Activated T-cell treated with anti-CD3 and anti-CD28 coated beads, Interleukin-2, amount 50 U/mL, for 72 hours (primary cell): ENCODE measurements around the gene STK16. TPM values are rescaled to one million over a fixed set of nuclear protein-coding genes. Genes with fewer than 3 reads are reported as not detected.

Experiments used
- ATAC-seq, 2 donors: fragments of 150-1000 bp; cut with Tn5 transposase; replicated peaks in 1 of 2; 2 replicates each; pipeline ENCODE4 v1.10.0; 2021; ENCODE audit warnings: moderate library complexity in 2 of 2, mild to moderate bottlenecking in 1 of 2
- DNase-seq, 2 donors: peaks; one replicate each; pipeline ENCODE4 v3.0.0; 2021 to 2022; ENCODE audit warnings: mixed read lengths in 1 of 2
- H3K27ac Mint-ChIP-seq: one replicate; pipeline ENCODE4 v1.8.0; 2022; ENCODE audit warnings: mild to moderate bottlenecking, moderate library complexity, mixed read lengths
- H3K27me3 Mint-ChIP-seq: one replicate; pipeline ENCODE4 v1.8.0; 2022; ENCODE audit warnings: low read depth, mixed read lengths
- H3K36me3 Mint-ChIP-seq, 2 donors: one replicate each; pipeline ENCODE4 v1.8.0; 2022; ENCODE audit warnings: mixed read lengths in 2 of 2, mild to moderate bottlenecking in 1 of 2; ENCODE audit not compliant: insufficient read depth in 2 of 2
- H3K4me1 Mint-ChIP-seq: one replicate; pipeline ENCODE4 v1.8.0; 2022; ENCODE audit warnings: low read depth, mixed read lengths
- H3K4me3 Mint-ChIP-seq, 2 donors: one replicate each; pipeline ENCODE4 v1.8.0; 2022; ENCODE audit warnings: mild to moderate bottlenecking in 2 of 2, mixed read lengths in 2 of 2, moderate library complexity in 2 of 2
- H3K9me3 Mint-ChIP-seq, 2 donors: one replicate each; pipeline ENCODE4 v1.8.0; 2022; ENCODE audit warnings: mixed read lengths in 2 of 2
- total RNA-seq, 2 donors: library from RNA; stranded (reverse); gene quantifications; one replicate each; pipeline ENCODE4 v1.2.3, GENCODE V29; 2022

Gene STK16
- total RNA-seq, 2 donors from 2014 or later, result 36.8 to 46.0 TPM

DNA sequence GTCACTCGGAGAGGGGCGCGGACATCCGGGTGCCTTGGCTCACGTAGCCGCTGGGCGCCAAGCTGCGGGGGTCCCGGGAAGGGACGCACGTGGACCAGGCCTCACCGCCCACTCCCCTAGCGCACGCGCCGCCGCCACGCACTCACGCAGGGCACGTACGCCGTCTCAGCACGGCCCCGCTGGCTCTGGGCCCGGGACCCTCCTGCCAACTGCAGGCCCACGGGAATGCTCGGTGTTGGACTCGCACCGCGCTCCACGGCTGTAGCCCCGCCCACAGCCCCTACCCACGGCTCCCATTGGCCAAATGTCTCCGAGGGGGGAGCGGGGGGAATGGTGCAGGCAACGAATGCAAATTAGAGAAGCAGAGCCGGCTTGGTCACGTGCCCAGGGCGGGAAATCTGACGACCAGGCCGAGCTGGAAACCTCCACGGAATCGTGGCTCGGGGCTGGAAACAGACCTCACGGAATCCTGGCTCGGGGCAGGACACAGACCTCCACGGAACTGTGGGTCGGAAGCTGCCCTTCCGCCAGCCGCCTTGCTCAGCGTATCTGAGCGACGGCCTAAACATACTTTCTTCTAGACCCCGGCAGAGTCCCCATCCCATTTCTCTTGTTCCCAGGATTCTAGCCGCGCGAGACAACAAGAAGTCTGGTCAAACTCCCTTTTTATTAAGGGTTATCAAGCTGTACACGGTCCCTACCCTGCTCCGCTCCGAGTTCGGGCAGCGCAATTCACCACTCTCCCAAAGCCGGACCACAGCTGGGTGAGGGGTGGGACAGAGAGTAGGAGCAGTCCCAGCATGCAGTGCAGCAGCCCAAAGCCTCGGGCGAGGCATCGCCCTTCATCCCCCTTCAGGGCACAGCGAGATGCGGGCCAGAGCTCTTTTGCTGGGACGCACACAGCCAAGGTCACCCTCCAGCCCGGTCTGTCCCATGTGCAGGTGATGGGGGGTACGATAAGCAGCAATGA, 26.3 kb upstream of the STK16 start, which contains the start of gene ABCB6:
Gene ABCB6, minus strand, starts transcription at position 227 of the 970 bp plus-strand sequence. CDS start 285 bp downstream, outside the sequence.
- Mint-ChIP-seq H3K27me3 (no peaks in the 10 kb centered on the region), H3K9me3 (no peaks in the 10 kb centered on the region), H3K36me3 (peaks cover 10 to 13% of the 10 kb centered on the region in 2 donors)

DNA sequence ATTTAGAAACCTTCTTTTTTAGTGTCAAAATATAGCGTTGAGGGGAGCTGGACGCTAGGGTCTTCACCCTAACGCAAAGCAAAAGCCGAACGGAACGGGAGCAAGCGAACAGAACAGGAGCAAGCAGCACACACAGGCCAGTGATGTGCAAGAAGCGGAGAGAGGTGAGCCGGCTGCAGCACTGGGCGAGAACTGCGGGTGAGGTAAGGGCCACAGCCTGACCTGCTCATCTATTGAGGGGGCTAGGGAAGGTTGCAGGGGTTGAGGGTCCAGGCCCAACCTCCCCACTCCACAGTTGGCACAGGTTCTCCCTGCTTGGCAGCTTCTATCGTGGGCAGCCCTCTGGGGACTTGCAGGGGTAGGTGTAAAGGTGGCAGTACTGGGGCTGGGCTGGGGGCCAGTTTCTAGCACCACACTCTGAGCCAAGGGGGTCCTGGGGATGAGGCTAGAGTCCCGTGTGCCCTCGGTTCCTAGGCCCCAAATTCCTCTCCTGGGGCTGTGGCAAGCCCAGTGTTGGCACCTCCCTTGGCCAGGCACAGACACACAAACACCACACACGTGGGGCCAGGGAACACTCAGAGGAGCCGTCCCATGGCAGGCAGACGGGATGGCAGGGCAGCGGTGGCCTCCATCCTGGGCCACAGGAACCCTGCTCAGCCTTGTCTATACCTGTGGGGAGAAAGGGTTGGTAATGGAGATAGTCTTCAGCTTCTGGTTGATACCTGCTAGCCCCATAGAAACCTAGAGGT, 25.3 kb upstream of the STK16 start:
- peaks cover 15% of the 10 kb centered on the region for H3K4me1 Mint-ChIP-seq
- no peaks in the 10 kb centered on the region for H3K27me3 Mint-ChIP-seq
- no peak overlapping the region for H3K27ac Mint-ChIP-seq
- H3K36me3 Mint-ChIP-seq, result peaks cover 7 to 15% of the 10 kb centered on the region in 2 donors
- ATAC-seq (no peak), DNase-seq (no peak)
- H3K4me3 Mint-ChIP-seq, result peak overlapping the region in 1 of 2 donors; percentile 89
- H3K9me3 Mint-ChIP-seq, result no peaks in the 10 kb centered on the region

More for the DNA sequence above, 26.3 kb upstream of the STK16 start, which contains the start of gene ABCB6:
- DNase-seq, result peak; percentile 83 to 84
- ATAC-seq, result peak; percentile 75 to 77
- Mint-ChIP-seq H3K4me1 (peaks cover 15% of the 10 kb centered on the region), H3K4me3 (peak within 1 kb of the TSS; percentile 86 to 89), H3K27ac (peak within 1 kb of the TSS; percentile 77)

DNA sequence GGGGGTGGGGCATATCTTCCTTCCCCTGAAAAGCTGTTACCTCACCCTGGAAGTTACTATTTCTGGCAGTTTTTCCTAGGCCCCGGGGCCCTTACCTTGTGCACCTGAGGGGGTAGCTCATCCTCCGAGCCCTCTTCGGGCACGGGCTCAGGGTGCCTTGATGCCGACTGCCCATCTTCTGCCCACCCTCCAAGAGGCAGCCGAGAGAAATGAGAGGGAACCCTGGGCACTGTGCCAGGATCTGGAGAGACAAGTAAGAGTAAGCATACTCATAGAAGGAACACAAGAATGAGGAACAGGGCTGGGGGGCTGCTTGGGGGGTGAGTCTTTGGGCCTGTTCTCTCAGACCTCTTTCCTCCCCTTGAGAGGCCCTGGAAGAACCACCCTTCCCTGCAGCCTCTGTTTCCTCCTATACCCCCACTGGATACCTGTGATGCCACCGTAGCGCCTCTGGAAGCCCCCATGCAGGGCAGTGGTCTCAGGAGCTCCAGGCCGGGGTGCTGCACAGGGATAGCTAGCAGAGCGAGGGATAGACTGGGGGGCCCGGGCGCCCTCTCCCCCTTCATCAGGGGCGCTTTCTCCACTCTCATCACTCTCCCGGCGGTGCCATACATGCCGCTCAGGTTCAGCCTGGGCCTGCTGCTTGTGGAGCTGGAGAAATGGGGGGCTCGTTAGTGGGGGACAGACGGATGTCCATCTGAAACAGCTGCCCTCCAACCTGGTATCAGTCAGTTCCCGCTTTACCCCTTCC, 24.5 kb upstream of the STK16 start:
- H3K27me3 Mint-ChIP-seq, result no peaks in the 10 kb centered on the region
- no peak overlapping the region for H3K4me3 Mint-ChIP-seq
- H3K4me1 Mint-ChIP-seq, result peaks cover 15% of the 10 kb centered on the region
- H3K36me3 Mint-ChIP-seq, result peaks cover 7 to 19% of the 10 kb centered on the region in 2 donors
- no peaks in the 10 kb centered on the region for H3K9me3 Mint-ChIP-seq
- DNase-seq, result no peak
- no peak for ATAC-seq
- no peak overlapping the region for H3K27ac Mint-ChIP-seq

DNA sequence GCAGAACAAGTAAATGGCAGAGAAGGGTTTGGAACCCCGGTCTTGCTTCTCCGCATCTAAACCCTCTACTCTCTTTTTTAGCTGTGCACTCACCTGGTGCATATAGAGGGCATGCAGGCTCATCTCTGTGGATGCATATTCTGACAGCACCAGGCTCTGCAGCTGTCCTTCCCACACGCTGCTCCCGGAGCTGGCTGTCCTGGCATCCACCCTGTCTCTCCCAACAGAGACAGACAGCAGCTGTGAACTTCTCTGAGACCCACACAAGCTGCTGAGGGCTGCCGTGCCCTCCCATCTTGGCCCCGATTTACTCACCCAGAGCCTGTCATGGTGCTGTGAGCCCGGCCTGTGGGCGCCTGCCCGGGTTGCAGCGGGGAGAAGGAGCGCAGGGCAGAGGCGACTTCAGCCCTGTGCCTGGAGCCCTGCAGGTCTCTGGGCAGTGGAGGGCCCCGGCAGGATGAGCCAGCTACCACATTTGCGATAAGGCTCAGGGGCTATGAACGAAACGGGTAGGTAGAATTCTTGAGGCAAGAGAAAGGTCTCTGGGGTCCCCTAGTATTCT, 23.2 kb upstream of the STK16 start:
- Mint-ChIP-seq H3K9me3 (no peaks in the 10 kb centered on the region), H3K27ac (no peak overlapping the region), H3K4me3 (no peak overlapping the region), H3K4me1 (peaks cover 16% of the 10 kb centered on the region), H3K36me3 (peaks cover 7 to 19% of the 10 kb centered on the region in 2 donors), H3K27me3 (no peaks in the 10 kb centered on the region)
- no peak for DNase-seq
- no peak for ATAC-seq

DNA sequence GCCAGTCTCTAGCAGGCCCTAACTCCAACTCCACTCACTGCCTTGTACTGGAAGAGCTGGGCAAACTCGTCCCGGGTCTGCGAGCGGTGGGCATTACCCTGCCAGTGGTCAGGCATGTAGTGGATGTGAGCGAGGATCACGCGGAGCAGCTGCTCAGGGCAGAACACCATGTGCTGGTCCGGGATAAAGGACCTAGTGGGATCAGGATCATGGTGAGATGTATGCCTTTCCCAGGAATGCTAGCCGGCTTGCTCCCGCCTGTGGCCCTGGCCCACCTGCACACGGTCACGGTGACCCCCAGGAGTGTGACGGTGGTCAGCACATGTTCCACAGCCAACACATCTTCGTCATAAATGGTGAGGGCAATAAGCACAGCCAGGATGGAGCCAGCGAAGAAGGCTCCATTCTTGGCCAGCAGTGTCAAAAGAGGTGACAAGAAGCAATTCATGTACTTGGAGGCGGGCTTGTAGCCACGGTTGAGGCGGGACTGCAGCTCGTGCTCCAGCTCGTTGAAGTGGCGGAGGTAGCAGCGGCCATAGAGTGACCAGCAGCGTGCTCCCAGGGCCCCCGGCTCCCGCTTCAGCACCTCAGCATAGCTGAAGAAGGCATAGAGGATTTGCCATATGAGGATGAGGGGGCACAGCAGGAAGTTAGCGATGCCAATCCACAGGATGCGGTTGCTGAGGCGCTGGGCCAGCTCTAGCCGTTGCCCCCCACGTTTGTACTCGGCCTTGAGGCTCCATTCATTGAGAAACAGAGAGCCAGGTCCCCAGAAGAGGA, 21.3 kb upstream of the STK16 start:
- Mint-ChIP-seq H3K4me3 (no peak overlapping the region), H3K36me3 (peaks cover 7 to 19% of the 10 kb centered on the region in 2 donors), H3K9me3 (no peaks in the 10 kb centered on the region), H3K27me3 (no peaks in the 10 kb centered on the region), H3K27ac (no peak overlapping the region), H3K4me1 (peaks cover 22% of the 10 kb centered on the region)
- no peak for DNase-seq
- no peak for ATAC-seq

DNA sequence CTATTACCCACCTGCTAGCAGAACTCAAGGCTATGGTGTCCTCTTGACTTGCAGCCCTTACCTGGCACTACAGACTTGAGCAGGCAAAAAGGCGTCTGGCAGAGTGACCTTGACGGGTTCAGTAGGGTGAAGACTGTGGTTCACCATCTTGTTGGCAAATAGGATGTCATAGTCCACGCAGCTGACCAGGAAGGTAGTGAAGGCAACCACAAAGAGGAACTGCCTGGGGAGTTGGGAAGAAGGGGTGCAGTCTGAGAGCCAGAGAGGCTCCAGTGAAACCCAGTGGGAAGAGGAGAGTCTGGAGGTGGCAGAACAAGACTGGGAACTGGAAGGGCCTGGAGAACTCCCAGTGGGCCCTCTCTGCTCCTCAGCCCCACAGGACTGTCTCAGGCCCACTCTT, 19.9 kb upstream of the STK16 start:
- peaks cover 13 to 23% of the 10 kb centered on the region in 2 donors for H3K36me3 Mint-ChIP-seq
- H3K4me1 Mint-ChIP-seq, result peaks cover 23% of the 10 kb centered on the region
- ATAC-seq (no peak), DNase-seq (no peak)
- H3K27me3 Mint-ChIP-seq, result no peaks in the 10 kb centered on the region
- H3K27ac Mint-ChIP-seq, result no peak overlapping the region
- no peaks in the 10 kb centered on the region for H3K9me3 Mint-ChIP-seq
- no peak overlapping the region for H3K4me3 Mint-ChIP-seq

DNA sequence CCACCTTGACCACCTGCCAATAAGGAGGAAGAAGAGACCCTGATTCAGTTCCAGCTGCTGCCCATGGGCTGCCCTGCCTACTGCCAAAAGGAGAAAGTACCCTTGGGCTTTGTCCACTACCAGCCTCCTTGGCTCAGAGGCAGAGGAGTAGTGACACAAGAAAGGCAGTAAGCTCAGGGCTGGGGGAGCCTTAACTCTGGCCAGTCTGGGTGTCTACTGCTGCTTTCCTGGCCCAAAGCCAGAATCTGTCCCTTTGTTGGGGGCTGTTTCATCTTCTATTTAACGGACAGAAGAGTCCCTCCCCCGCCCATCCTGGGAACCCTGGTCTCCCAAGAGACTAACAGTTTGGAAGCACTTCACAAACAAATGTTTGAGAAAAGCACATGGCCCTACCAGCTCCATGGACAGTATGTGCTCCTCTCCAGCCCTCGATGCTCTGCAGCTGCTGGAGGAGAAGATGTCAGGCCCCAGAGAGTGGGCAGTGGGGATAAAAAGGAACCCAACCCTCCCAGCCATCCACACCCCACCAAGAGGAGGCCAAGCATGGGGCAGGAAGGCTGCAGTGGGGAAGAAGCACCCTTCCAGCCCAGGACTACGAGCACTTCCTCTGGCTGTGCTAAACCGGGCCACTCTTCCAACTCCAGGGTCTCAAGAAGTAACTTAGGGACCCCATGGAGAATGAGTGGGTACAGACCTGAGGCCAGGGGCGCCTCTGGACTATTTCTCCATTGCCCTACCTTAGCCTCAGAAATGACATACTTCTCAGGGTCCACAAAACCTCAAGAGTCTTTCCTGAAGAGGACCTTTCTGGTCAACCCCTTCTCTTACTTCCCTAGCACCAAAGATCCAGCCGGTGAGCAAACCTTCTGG, 17.0 kb upstream of the STK16 start:
- no peak for ATAC-seq
- peak overlapping the region; percentile 83 to 89 for H3K4me3 Mint-ChIP-seq
- H3K27ac Mint-ChIP-seq, result peak overlapping the region; percentile 63
- H3K27me3 Mint-ChIP-seq, result no peaks in the 10 kb centered on the region
- DNase-seq, result no peak
- H3K36me3 Mint-ChIP-seq, result peaks cover 15 to 27% of the 10 kb centered on the region in 2 donors
- peaks cover 47% of the 10 kb centered on the region for H3K4me1 Mint-ChIP-seq
- no peaks in the 10 kb centered on the region for H3K9me3 Mint-ChIP-seq

DNA sequence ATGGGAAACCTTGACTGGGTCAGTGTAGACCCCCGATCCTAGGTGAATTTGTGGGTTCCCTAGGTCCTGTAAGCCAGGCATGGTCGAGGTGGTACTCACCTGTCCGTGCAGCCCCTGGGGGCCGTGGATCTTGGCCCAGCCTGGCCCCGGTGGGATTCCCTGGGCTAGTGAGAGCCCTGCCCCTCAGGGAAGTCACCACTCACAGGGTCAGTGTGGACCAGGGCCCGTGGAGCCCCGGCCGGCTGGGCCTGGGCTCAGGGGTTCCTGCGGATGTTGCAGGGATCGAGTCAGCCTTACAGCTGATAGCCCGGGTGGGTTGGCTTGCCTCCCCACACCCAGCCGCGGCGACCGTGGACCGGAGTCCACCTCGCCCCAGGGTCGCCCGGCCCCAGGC, 16.4 kb upstream of the STK16 start:
- Mint-ChIP-seq H3K9me3 (no peaks in the 10 kb centered on the region), H3K4me3 (peak overlapping the region; percentile 83 to 89), H3K27me3 (no peaks in the 10 kb centered on the region), H3K4me1 (peaks cover 47% of the 10 kb centered on the region), H3K27ac (peak overlapping the region; percentile 63), H3K36me3 (peaks cover 11 to 27% of the 10 kb centered on the region in 2 donors)
- no peak for DNase-seq
- ATAC-seq, result peak in 1 of 2 donors; percentile 21

DNA sequence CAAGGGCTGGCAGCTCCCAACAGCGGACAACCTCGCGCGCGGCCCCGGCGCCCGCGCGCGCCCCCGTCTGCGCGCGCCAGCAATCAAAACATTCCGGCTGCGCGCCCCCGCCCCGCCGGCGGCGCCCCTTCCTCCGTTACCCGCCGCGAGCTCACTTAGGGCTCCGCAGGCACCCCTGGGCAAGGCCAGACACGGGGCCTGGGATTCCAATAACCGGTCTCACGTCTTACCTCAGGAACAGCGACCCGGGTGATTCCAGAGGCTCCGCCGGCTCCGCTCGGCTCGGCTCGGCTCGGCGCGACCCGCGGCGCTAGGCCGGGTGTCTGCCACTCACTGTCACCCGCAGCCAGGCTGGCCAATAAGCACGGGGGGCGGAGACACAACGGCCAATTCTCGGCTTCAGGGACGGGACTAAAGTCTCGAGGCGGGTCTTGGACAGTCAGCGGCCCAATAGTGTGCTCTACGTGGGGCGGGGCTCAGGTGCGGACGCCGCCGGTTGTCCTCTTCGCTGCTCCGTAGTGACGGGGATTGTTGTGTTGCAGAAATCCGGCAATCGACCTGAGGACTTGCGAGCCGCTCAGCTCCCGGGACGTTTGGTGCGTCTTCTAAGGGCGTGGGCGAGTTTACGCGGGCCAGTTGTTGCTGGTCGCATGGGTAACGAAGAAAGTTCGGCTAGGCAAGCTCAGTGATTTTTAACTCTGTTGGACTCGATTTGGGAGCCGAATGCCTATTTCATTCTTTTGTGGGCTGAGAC, 15.8 kb upstream of the STK16 start, which contains the start of the genes ANKZF1 and ATG9A:
Gene ANKZF1, plus strand, starts transcription at position 502 of the 754 bp plus-strand sequence. CDS start 452 bp downstream, outside the sequence.
Gene ATG9A, minus strand, starts transcription at position 332 of the 754 bp plus-strand sequence. CDS start 1,612 bp downstream, outside the sequence.
- Mint-ChIP-seq H3K9me3 (no peaks in the 10 kb centered on the region), H3K4me3 (peak within 1 kb of the TSS; percentile 93 to 99), H3K27ac (peak within 1 kb of the TSS; percentile 98), H3K36me3 (peaks cover 14 to 32% of the 10 kb centered on the region in 2 donors), H3K27me3 (no peaks in the 10 kb centered on the region), H3K4me1 (peaks cover 47% of the 10 kb centered on the region)
- ATAC-seq (peak; percentile 96 to 98), DNase-seq (peak; percentile 98 to 99)

DNA sequence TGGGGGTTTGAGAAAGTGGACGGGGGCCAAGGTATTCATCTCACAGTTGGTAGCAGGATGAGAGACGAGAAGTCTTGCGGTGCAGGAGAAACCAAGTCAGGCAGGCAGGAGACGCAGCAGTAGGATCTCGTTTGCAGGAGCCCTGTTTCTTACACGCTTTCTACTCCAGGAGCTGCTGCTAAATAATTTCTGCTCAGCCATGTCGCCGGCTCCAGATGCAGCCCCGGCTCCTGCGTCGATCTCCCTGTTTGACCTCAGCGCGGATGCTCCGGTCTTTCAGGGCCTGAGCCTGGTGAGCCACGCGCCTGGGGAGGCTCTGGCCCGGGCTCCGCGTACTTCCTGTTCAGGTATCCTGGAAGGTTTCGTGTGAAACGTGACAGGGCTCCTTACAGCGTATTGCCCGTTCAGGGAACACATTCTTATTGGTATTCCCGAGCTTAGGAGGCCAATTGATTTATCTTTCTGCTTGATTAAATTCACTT, 15.2 kb upstream of the STK16 start:
- ATAC-seq (peak; percentile 24 to 42), DNase-seq (peak; percentile 61 to 68)
- Mint-ChIP-seq H3K36me3 (peaks cover 16 to 30% of the 10 kb centered on the region in 2 donors), H3K9me3 (no peaks in the 10 kb centered on the region), H3K4me1 (peaks cover 47% of the 10 kb centered on the region), H3K27me3 (no peaks in the 10 kb centered on the region), H3K4me3 (peak overlapping the region; percentile 93 to 99), H3K27ac (peak overlapping the region; percentile 98)
